Measurements from ENCODE around the gene DNLZ.

Gene DNLZ

GRCh38 chr9:136372006-136372405, 8.5 kb upstream of the DNLZ start:
- no peaks in the 10 kb centered on the region for H3K36me3 Mint-ChIP-seq (ENCODE audit: low read depth)
- TF ChIP-seq, protein P1, sequence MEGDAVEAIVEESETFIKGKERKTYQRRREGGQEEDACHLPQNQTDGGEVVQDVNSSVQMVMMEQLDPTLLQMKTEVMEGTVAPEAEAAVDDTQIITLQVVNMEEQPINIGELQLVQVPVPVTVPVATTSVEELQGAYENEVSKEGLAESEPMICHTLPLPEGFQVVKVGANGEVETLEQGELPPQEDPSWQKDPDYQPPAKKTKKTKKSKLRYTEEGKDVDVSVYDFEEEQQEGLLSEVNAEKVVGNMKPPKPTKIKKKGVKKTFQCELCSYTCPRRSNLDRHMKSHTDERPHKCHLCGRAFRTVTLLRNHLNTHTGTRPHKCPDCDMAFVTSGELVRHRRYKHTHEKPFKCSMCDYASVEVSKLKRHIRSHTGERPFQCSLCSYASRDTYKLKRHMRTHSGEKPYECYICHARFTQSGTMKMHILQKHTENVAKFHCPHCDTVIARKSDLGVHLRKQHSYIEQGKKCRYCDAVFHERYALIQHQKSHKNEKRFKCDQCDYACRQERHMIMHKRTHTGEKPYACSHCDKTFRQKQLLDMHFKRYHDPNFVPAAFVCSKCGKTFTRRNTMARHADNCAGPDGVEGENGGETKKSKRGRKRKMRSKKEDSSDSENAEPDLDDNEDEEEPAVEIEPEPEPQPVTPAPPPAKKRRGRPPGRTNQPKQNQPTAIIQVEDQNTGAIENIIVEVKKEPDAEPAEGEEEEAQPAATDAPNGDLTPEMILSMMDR (IDR thresholded peaks at IDR 0.05) = no peak
- H3K4me3 Mint-ChIP-seq = no peak overlapping the region
- DNase-seq = no peak
- H3K27me3 Mint-ChIP-seq (ENCODE audit: low read depth, poor library complexity) = peaks cover 2% of the 10 kb centered on the region
- peaks cover 31% of the 10 kb centered on the region for H3K4me1 Mint-ChIP-seq
- no peak overlapping the region for H3K27ac Mint-ChIP-seq
- H3K9me3 Mint-ChIP-seq = no peaks in the 10 kb centered on the region

DNA sequence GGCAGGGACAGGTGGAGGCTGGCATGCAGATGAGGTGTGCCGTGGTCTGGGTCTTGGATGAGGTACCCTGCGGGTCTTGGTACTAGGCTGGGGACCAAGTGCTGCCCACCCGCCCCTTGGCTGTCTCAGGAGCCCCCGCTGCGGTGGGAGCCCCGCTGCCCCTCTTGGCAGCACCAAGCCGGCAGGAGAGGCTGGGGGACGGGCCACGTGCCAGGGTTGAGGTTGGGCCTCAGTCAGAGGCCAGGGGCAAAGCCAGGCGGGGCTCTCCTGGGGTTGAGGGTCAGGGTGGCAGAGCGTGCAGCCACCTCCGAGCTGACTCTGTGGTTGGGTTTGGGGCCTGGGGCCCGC, 8.0 kb upstream of the DNLZ start:
- TF ChIP-seq, protein P1 (IDR thresholded peaks at IDR 0.05) = no peak
- Mint-ChIP-seq H3K4me3 (no peak overlapping the region), H3K4me1 (peaks cover 31% of the 10 kb centered on the region), H3K27ac (no peak overlapping the region), H3K9me3 (no peaks in the 10 kb centered on the region), H3K27me3 (ENCODE audit: low read depth, poor library complexity) (peaks cover 2% of the 10 kb centered on the region), H3K36me3 (ENCODE audit: low read depth) (no peaks in the 10 kb centered on the region)
- no peak for DNase-seq

DNA sequence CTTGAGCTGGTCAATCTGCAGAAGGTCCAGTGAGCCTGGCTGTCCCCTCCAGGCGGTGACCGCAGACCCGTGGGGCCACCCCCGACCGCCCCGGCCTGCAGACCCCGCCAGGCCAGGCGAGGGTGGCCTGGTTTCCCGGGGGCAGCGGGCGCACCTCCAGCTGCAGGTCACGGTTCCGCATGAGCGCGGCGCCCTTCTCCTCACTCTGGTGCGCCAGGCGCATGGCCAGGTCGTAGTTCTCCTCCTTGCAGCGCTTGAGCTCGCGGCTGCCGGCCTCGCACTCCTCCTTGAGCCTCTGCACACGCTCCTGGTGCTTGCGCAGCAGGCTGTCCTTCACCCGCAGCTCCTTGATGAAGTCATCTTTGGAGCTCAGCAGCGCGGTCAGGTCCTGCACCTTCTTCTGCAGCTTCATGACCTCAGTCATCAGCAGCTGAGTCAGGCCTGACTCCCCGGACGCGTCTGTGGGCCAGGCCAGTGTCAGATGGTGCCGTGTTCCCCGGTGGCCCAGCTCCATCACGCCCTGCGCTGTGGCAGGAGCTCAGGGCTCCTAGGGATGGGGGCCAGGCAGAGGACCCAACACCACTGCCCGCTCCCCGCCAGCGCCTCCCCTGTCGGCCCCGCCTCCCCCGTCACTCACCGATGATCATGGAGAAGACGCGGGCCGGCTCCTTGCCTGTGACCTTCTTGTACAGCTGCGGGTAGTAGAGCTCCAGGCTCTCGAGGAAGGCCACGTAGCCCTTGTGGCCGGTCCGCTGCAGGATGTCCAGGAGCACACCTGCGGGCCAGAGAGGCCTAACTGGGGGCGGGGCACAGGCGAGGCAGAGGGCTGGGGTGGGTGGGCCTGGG, 7.4 kb upstream of the DNLZ start:
- no peak for DNase-seq
- Mint-ChIP-seq H3K4me1 (peaks cover 31% of the 10 kb centered on the region), H3K27ac (peak overlapping the region; percentile 81), H3K9me3 (no peaks in the 10 kb centered on the region), H3K4me3 (no peak overlapping the region), H3K27me3 (ENCODE audit: low read depth, poor library complexity) (peaks cover 2% of the 10 kb centered on the region), H3K36me3 (ENCODE audit: low read depth) (no peaks in the 10 kb centered on the region)
- TF ChIP-seq, protein P1 (IDR thresholded peaks at IDR 0.05) = no peak

- Mint-ChIP-seq H3K4me1 (peaks cover 31% of the 10 kb centered on the region), H3K9me3 (no peaks in the 10 kb centered on the region), H3K27ac (no peak overlapping the region), H3K4me3 (no peak overlapping the region), H3K27me3 (ENCODE audit: low read depth, poor library complexity) (peaks cover 2% of the 10 kb centered on the region), H3K36me3 (ENCODE audit: low read depth) (no peaks in the 10 kb centered on the region)
- TF ChIP-seq, protein P1 (IDR thresholded peaks at IDR 0.05) = no peak
- no peak for DNase-seq
These were observed 6.5 kb upstream of the DNLZ start for GRCh38 chr9:136370037-136370436.

GRCh38 chr9:136368190-136368589, 4.6 kb upstream of the DNLZ start:
- no peaks in the 10 kb centered on the region for H3K27me3 Mint-ChIP-seq (ENCODE audit: low read depth, poor library complexity)
- no peaks in the 10 kb centered on the region for H3K9me3 Mint-ChIP-seq
- H3K4me1 Mint-ChIP-seq = peaks cover 20% of the 10 kb centered on the region
- no peak overlapping the region for H3K4me3 Mint-ChIP-seq
- no peak for DNase-seq
- TF ChIP-seq, protein P1 (IDR thresholded peaks at IDR 0.05) = no peak
- H3K27ac Mint-ChIP-seq = no peak overlapping the region
- H3K36me3 Mint-ChIP-seq (ENCODE audit: low read depth) = no peaks in the 10 kb centered on the region

Measured in nephron progenitor cell (in vitro differentiated cells).